Prostate gland (tissue), 2 donors: ENCODE measurements around the gene SCFD2. TPM values are rescaled to one million over a fixed set of nuclear protein-coding genes. Genes with fewer than 3 reads are reported as not detected.

Experiments
- DNase-seq: peaks from one replicate; pipeline ENCODE4 v3.0.0-alpha.2; 2019; ENCODE audit warnings: low spot score
- H3K27ac ChIP-seq, 2 donors: fragments of 200-600 bp; sonication (generic); 2 replicates each; pipeline ENCODE4 v1.5.1; 2017 to 2019
- H3K27me3 ChIP-seq: fragments of 200-600 bp; sonication (generic); replicated peaks from 2 replicates; pipeline ENCODE4 v1.5.1; 2019; ENCODE audit not compliant: insufficient read depth
- H3K36me3 ChIP-seq, 2 donors: fragments of 200-600 bp; sonication (generic); 1 replicate in 1 of 2; 2 replicates in 1 of 2; pipeline versions ENCODE4 v1.5.1 to v1.8.1; 2017 to 2019
- H3K4me1 ChIP-seq: fragments of 200-600 bp; sonication (generic); replicated peaks from 2 replicates; pipeline ENCODE4 v1.5.1; 2019
- H3K4me3 ChIP-seq, 2 donors: fragments of 200-600 bp; sonication (generic); 2 replicates each; pipeline ENCODE4 v1.5.1; 2017 to 2019
- H3K9me3 ChIP-seq: fragments of 200-600 bp; sonication (generic); 2 replicates; pipeline ENCODE4 v1.5.1; 2017
- POLR2A ChIP-seq: fragments of 450-650 bp; IDR thresholded peaks from one replicate; pipeline ENCODE4 v1.6.1; 2016; ENCODE audit warnings: antibody characterized with exemption, mild to moderate bottlenecking
- POLR2AphosphoS5 ChIP-seq: sonication (generic); formaldehyde crosslinking; IDR thresholded peaks from one replicate; pipeline ENCODE4 v1.6.1; 2017; ENCODE audit warnings: antibody characterized with exemption
- WGBS: methylation state at CpG from one replicate; pipeline ENCODE4 v1.1.5; 2018; 5-methylcytosine and 5-hydroxymethylcytosine counted together
- intact Hi-C: fragments of 100-400 bp; cut with DNase I; formaldehyde crosslinking; loops from one replicate; pipeline ENCODE4 v1.14.2; 2022
- total RNA-seq, 2 donors: library from RNA; depleted of rRNA; stranded (reverse); fragments of >200 nt; gene quantifications; one replicate each; pipeline ENCODE4 v1.1.0, GENCODE V29; 2016
- TF ChIP-seq, protein P1 (sequence below), 4 experiments: fragments of 200-600 bp in 2 of 4; fragments of 450-650 bp in 2 of 4; sonication (generic) in 2 of 4; IDR thresholded peaks; 1 replicate in 3 of 4; 2 replicates in 1 of 4; pipeline ENCODE4 v1.5.1; 2016 to 2019; ENCODE audit warnings: antibody characterized with exemption in 4 of 4, mild to moderate bottlenecking in 2 of 4, moderate library complexity in 2 of 4

SCFD2 gene
- total RNA-seq, 2 donors from 2014 or later = 10.7 to 21.1 TPM

DNA sequence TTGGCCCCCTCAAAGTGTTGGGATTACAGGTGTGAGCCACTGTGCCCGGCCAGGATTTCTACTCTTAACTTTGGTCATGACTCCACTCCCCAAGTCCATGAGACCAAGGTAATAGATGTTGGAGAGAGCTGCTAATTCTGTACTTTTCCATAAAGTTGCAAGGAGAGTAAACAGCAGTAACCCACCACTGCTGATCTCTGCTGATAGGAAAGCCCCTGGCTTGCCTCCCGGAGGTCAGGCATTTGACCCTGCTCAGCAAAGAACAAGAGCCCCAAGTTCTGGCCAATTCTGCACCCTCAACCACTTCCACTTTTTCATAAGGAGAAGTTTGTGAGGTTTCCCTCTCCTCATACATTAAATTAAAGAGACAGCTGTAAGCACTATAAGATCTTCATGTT is 360.7 kb downstream of the SCFD2 start:
- no peak for DNase-seq
- no peak overlapping the region for H3K27ac ChIP-seq
- intact Hi-C loops = no loop called here

DNA sequence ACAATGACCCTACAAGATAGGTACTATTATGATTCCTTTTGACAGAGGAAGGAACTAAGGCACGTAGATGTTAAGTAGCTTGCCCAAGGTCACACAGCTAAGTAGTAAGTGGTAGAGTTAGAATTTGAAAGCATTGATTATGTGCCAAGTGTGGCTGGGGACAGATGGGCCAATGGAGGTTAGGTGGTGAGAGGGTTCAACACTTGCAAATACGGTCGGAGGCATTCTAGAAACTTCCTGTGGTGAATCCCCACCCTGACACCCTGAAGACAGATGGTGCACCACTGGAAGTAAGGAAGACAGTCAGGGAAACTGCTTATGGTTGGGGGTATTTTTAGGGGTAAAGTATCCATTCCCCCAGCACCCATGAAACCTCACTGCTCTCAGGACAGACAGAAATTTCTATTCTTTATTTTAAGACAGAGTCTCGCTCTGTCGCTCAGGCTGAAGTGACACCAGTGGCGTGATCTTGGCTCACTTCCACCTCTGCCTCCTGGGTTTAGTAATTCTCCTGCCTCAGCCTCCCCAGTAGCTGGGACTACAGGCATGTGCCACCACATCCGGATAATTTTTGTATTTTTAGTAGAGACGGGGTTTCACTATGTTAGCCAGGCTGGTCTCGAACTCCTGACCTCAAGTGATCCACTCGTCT is 361.2 kb downstream of the SCFD2 start:
- H3K36me3 ChIP-seq = no peaks in the 10 kb centered on the region
- no peaks in the 10 kb centered on the region for H3K4me1 ChIP-seq
- no peak overlapping the region for H3K4me3 ChIP-seq
- no peaks in the 10 kb centered on the region for H3K9me3 ChIP-seq
- WGBS = 95% methylated on average over 10 of the region's 10 CpGs
- no peaks in the 10 kb centered on the region for H3K27me3 ChIP-seq
- no peak for DNase-seq
- intact Hi-C loops = no loop called here
- TF ChIP-seq POLR2A (no peak), POLR2AphosphoS5 (no peak)
- TF ChIP-seq, protein P1, sequence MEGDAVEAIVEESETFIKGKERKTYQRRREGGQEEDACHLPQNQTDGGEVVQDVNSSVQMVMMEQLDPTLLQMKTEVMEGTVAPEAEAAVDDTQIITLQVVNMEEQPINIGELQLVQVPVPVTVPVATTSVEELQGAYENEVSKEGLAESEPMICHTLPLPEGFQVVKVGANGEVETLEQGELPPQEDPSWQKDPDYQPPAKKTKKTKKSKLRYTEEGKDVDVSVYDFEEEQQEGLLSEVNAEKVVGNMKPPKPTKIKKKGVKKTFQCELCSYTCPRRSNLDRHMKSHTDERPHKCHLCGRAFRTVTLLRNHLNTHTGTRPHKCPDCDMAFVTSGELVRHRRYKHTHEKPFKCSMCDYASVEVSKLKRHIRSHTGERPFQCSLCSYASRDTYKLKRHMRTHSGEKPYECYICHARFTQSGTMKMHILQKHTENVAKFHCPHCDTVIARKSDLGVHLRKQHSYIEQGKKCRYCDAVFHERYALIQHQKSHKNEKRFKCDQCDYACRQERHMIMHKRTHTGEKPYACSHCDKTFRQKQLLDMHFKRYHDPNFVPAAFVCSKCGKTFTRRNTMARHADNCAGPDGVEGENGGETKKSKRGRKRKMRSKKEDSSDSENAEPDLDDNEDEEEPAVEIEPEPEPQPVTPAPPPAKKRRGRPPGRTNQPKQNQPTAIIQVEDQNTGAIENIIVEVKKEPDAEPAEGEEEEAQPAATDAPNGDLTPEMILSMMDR (IDR thresholded peaks at IDR 0.05) = no peak
- no peak overlapping the region for H3K27ac ChIP-seq

More for the DNA sequence above, 360.7 kb downstream of the SCFD2 start:
- WGBS = 83% methylated on average over 2 of the region's 2 CpGs
- Histone ChIP-seq H3K36me3 (no peaks in the 10 kb centered on the region), H3K9me3 (no peaks in the 10 kb centered on the region), H3K27me3 (no peaks in the 10 kb centered on the region), H3K4me1 (no peaks in the 10 kb centered on the region), H3K4me3 (no peak overlapping the region)
- TF ChIP-seq POLR2AphosphoS5 = no peak
- no peak for TF ChIP-seq POLR2A
- TF ChIP-seq, protein P1 (IDR thresholded peaks at IDR 0.05) = no peak

DNA sequence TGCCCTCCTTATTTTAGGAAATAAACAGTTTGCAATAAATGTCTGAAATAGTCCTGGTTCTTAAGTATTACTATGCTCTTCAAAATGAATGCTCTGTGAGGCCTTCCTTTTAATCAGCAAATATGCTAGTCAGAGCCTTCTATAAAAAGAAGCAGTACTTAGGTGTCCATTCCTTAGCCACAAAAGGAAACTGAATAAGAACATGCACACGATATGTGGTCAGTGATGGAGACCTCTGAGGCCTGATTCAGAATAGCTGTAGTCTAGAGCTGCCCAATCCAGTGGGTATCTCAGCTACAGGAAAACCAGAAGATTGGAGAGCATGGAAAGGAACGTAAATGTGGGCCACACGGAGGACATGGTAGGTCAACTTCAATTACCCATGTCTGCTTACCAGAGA is 361.9 kb downstream of the SCFD2 start:
- DNase-seq = no peak
- Histone ChIP-seq H3K27me3 (no peaks in the 10 kb centered on the region), H3K9me3 (no peaks in the 10 kb centered on the region), H3K4me1 (no peaks in the 10 kb centered on the region), H3K4me3 (no peak overlapping the region), H3K27ac (no peak overlapping the region), H3K36me3 (no peaks in the 10 kb centered on the region)
- WGBS = 93% methylated on average over 3 of the region's 3 CpGs
- intact Hi-C loops = no loop called here
- TF ChIP-seq POLR2A (no peak), POLR2AphosphoS5 (no peak)
- TF ChIP-seq, protein P1 (IDR thresholded peaks at IDR 0.05) = no peak

- intact Hi-C loops = no loop called here
- Histone ChIP-seq H3K4me1 (no peaks in the 10 kb centered on the region), H3K4me3 (no peak overlapping the region), H3K36me3 (no peaks in the 10 kb centered on the region), H3K9me3 (no peaks in the 10 kb centered on the region), H3K27ac (no peak overlapping the region), H3K27me3 (no peaks in the 10 kb centered on the region)
- TF ChIP-seq POLR2A (no peak), POLR2AphosphoS5 (no peak)
- TF ChIP-seq, protein P1 (IDR thresholded peaks at IDR 0.05) = no peak
- 98% methylated on average over 6 of the region's 6 CpGs for WGBS
- DNase-seq = no peak
Observed at GRCh38 chr4:53000560-53000959, 365.3 kb downstream of the SCFD2 start.

GRCh38 chr4:52999626-53000025 is 366.2 kb downstream of the SCFD2 start:
- intact Hi-C loops = loop anchor here (5.0 kb wide), 1 partner anchor 1233 kb away; no protein-coding TSS in a partner anchor
- 84% methylated on average over 6 of the region's 6 CpGs for WGBS
- DNase-seq = no peak
- no peaks in the 10 kb centered on the region for H3K36me3 ChIP-seq
- no peak for TF ChIP-seq POLR2A
- TF ChIP-seq POLR2AphosphoS5 = no peak
- no peaks in the 10 kb centered on the region for H3K4me1 ChIP-seq
- no peaks in the 10 kb centered on the region for H3K27me3 ChIP-seq
- H3K9me3 ChIP-seq = no peaks in the 10 kb centered on the region
- no peak overlapping the region for H3K4me3 ChIP-seq
- H3K27ac ChIP-seq = no peak overlapping the region
